Heart left ventricle (tissue), 13 donors: ENCODE results near the gene LRP1B.

Experiments
- POLR2A ChIP-seq, 2 donors: fragments of 450-650 bp; IDR thresholded peaks; one replicate each; pipeline ENCODE4 v1.6.1; 2017; ENCODE audit warnings: antibody characterized with exemption in 2 of 2, mild to moderate bottlenecking in 2 of 2, moderate library complexity in 2 of 2
- TF ChIP-seq, protein P1 (sequence below), 12 donors: fragments of 200-600 bp; sonication (generic) in 4 of 12; IDR thresholded peaks; one replicate each; pipeline versions ENCODE4 v1.5.0 to v1.8.0; 2018 to 2022; ENCODE audit warnings: antibody characterized with exemption in 12 of 12, mild to moderate bottlenecking in 5 of 12
- donor health status: ischemic (EF 13 %, LVEDD 7.1; RV severe dilation, severe dysfunction).
- donor health status: DM: no; HTN: yes; CAD: no.
- donor health status: DM: no; HTN: no; CAD: no.
- donor health status: ischemic (EF 25% LVEDD 6.9; RV normal size, moderate dysfunction).
- donor health status: ischemic (EF 25% LVEDD 5.7; RV mildly dilated, moderate dysfunction).
- donor health status: ischemic (EF 35%, LVEDD 5.7; RV mildly dilated, moderate dysfunction).
- donor health status: nonischemic (EF 11% LVEDD 7.7; RV severe dilation, severe dysfunction).
- donor health status: DM: yes; HTN: yes; CAD: no.
- donor health status: PGD.
- donor health status: ischemic (EF 29% LVEDD 5.4; RV normal size, mild dysfunction).
- donor health status: nonischemic (EF 23%, LVEDD 6.1; RV moderate dilation, normal function).

DNA sequence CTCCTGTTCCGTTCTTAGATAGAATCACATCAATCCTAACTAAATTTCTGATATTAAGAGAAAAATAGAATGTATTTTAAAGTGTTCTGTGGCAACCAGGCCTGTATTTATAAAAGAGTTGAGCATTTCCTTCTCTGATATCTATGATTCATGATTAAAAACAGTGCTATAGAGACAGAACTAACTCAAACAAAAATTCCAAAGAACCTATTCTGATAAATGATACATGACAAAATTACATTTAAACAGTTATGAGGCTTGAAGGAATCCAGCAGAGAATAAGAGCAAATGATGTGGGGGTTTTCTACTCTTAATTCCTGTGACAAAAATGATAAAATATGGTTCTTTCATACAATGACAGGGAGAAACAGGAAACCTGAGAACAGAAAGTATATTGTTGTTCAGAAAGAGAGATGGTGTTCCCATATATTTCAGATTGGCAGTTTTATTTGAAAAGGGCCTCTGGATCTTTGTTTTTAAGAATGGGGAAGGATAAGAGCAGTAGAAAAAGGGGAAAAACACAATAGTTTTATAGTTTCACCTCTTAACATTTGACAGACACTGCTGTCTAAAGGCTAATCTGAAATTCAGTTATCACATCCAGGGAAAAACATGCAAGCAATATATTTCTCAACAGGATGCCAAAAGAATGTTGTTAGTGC is 944.3 kb downstream of the LRP1B start:
- TF ChIP-seq, protein P1, sequence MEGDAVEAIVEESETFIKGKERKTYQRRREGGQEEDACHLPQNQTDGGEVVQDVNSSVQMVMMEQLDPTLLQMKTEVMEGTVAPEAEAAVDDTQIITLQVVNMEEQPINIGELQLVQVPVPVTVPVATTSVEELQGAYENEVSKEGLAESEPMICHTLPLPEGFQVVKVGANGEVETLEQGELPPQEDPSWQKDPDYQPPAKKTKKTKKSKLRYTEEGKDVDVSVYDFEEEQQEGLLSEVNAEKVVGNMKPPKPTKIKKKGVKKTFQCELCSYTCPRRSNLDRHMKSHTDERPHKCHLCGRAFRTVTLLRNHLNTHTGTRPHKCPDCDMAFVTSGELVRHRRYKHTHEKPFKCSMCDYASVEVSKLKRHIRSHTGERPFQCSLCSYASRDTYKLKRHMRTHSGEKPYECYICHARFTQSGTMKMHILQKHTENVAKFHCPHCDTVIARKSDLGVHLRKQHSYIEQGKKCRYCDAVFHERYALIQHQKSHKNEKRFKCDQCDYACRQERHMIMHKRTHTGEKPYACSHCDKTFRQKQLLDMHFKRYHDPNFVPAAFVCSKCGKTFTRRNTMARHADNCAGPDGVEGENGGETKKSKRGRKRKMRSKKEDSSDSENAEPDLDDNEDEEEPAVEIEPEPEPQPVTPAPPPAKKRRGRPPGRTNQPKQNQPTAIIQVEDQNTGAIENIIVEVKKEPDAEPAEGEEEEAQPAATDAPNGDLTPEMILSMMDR (IDR thresholded peaks at IDR 0.05) = no peak
- TF ChIP-seq POLR2A (IDR thresholded peaks at IDR 0.05) = no peak
